Measurements from ENCODE around the gene FUT6.
"Not testable (repeated sequence)": the region's sequence is repeated elsewhere in the genome, so short reads cannot be mapped to it uniquely, and the experiment has no call there.

Gene FUT6

GRCh38 chr19:5877427-5877826 is 37.9 kb upstream of the FUT6 start:
- H2BK120ac ChIP-seq (ENCODE audit: insufficient read depth, low read length, poor library complexity), result no peak overlapping the region
- no peak overlapping the region for H4K8ac ChIP-seq (ENCODE audit: low read depth, low read length)
- no peaks in the 10 kb centered on the region for H3K27me3 ChIP-seq (ENCODE audit: insufficient read depth, low read length)

DNA sequence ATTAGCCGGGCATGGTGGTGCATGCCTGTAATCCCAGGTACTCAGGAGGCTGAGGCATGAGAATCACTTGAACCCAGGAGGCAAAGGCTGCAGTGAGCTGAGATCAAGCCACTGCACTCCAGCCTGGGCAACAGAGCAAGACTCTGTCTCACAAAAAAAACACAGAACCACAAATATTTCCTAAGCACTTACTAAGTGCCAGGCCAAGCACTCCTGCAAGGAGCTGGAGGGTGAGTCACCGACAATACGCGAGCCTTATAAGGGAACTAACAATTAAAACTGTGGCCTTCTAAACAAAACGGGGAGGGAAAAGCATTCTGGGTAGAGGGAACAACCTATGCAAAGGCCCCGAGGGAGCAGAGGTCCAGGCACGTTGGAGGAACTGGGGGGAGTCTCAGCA is 35.0 kb upstream of the FUT6 start:
- H3K18ac ChIP-seq (ENCODE audit: low read length); H3K4me3 ChIP-seq (ENCODE audit: low read depth, low read length); H4K12ac ChIP-seq (ENCODE audit: low read depth, low read length); H3K14ac ChIP-seq (ENCODE audit: low read length); H3K23ac ChIP-seq (ENCODE audit: low read length); H2BK5ac ChIP-seq (ENCODE audit: low read depth, low read length, poor library complexity); H3K79me2 ChIP-seq (ENCODE audit: control insufficient read depth, insufficient read depth, low read length, poor library complexity); H3K9ac ChIP-seq (ENCODE audit: low read length); H3K4ac ChIP-seq (ENCODE audit: low read depth, low read length); H3K27me3 ChIP-seq (ENCODE audit: insufficient read depth, low read length); H3K4me1 ChIP-seq (ENCODE audit: control insufficient read depth in 1 of 2, insufficient read depth in 2 of 2, low read length in 2 of 2); H4K91ac ChIP-seq (ENCODE audit: low read depth, low read length); H3K27ac ChIP-seq (ENCODE audit: low read depth, low read length); H2BK120ac ChIP-seq (ENCODE audit: insufficient read depth, low read length, poor library complexity); H3K9me3 ChIP-seq (ENCODE audit: insufficient read depth, low read depth, low read length); H2AFZ ChIP-seq (ENCODE audit: insufficient read depth, low read length, poor library complexity); H3K36me3 ChIP-seq (ENCODE audit: control insufficient read depth in 1 of 2, insufficient read depth in 2 of 2, low read length in 2 of 2); H2AK5ac ChIP-seq (ENCODE audit: low read length); H4K8ac ChIP-seq (ENCODE audit: low read depth, low read length); H3K79me1 ChIP-seq (ENCODE audit: low read length); H2BK12ac ChIP-seq (ENCODE audit: low read length); H3K4me2 ChIP-seq (ENCODE audit: low read length): not testable (repeated sequence)
- peak in 1 of 2 donors; percentile 30 for DNase-seq
- no CpG with 5 or more reads among the region's 7 CpGs for WGBS (ENCODE audit: extremely low coverage, insufficient coverage, insufficient read length)

More at GRCh38 chr19:5877427-5877826, 37.9 kb upstream of the FUT6 start:
- H2AK5ac ChIP-seq (ENCODE audit: low read length), result no peak overlapping the region
- no peaks in the 10 kb centered on the region for H3K79me1 ChIP-seq (ENCODE audit: low read length)
- no peak overlapping the region for H3K4ac ChIP-seq (ENCODE audit: low read depth, low read length)
- H3K36me3 ChIP-seq (ENCODE audit: control insufficient read depth in 1 of 2, insufficient read depth in 2 of 2, low read length in 2 of 2), result no peaks in the 10 kb centered on the region
- no peak overlapping the region for H3K18ac ChIP-seq (ENCODE audit: low read length)
- H3K4me2 ChIP-seq (ENCODE audit: low read length), result no peak overlapping the region
- no peak overlapping the region for H3K27ac ChIP-seq (ENCODE audit: low read depth, low read length)
- H2BK12ac ChIP-seq (ENCODE audit: low read length), result no peak overlapping the region
- H3K9ac ChIP-seq (ENCODE audit: low read length), result no peak overlapping the region
- no peak overlapping the region for H3K14ac ChIP-seq (ENCODE audit: low read length)
- no peak overlapping the region for H2AFZ ChIP-seq (ENCODE audit: insufficient read depth, low read length, poor library complexity)
- H2BK5ac ChIP-seq (ENCODE audit: low read depth, low read length, poor library complexity), result no peak overlapping the region
- H3K9me3 ChIP-seq (ENCODE audit: insufficient read depth, low read depth, low read length), result no peaks in the 10 kb centered on the region
- no peak overlapping the region for H4K12ac ChIP-seq (ENCODE audit: low read depth, low read length)
- WGBS (ENCODE audit: extremely low coverage, insufficient coverage, insufficient read length), result no CpG with 5 or more reads among the region's 8 CpGs
- no peak for DNase-seq
- no peak overlapping the region for H3K4me3 ChIP-seq (ENCODE audit: low read depth, low read length)
- no peaks in the 10 kb centered on the region for H3K79me2 ChIP-seq (ENCODE audit: control insufficient read depth, insufficient read depth, low read length, poor library complexity)
- H4K91ac ChIP-seq (ENCODE audit: low read depth, low read length), result no peak overlapping the region
- no peak overlapping the region for H3K23ac ChIP-seq (ENCODE audit: low read length)
- H3K4me1 ChIP-seq (ENCODE audit: control insufficient read depth in 1 of 2, insufficient read depth in 2 of 2, low read length in 2 of 2), result peaks cover 0 to 5% of the 10 kb centered on the region in 2 experiments

DNA sequence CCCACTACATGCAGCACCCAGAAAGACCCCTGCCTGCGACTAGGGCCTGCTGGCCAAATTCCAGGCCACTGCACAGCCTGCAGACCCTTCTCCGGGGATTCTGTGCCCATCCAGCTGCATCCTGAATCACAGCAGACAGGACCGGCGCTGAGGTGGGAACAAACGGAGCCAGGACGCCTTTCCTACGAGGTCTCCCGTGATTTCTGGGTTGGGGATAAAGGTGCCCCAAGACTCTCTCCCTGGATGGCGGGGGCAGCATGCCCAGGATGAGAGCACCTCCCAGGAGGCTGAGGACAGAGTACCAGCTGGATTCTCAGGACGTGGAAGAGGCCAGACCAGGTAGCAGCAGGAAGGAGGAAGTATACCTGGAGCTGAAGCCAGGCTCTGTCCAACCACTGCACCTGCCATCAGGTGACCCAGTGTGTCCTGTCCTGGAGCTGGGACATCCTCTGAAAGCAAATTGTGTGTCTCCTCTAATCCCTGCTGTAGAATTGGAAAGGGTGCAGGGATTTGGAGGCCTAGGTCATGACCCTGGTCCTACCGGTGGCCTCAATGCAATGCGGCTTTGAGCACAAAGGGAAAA is 34.2 kb upstream of the FUT6 start:
- Histone ChIP-seq H3K4ac (ENCODE audit: low read depth, low read length) (no peak overlapping the region), H2BK120ac (ENCODE audit: insufficient read depth, low read length, poor library complexity) (no peak overlapping the region)
- no CpG with 5 or more reads among the region's 12 CpGs for WGBS (ENCODE audit: extremely low coverage, insufficient coverage, insufficient read length)

GRCh38 chr19:5870986-5871394 is 31.5 kb upstream of the FUT6 start:
- Histone ChIP-seq H3K18ac (ENCODE audit: low read length) (no peak overlapping the region), H2BK5ac (ENCODE audit: low read depth, low read length, poor library complexity) (no peak overlapping the region), H3K79me2 (ENCODE audit: control insufficient read depth, insufficient read depth, low read length, poor library complexity) (no peaks in the 10 kb centered on the region), H3K27me3 (ENCODE audit: insufficient read depth, low read length) (no peaks in the 10 kb centered on the region), H4K8ac (ENCODE audit: low read depth, low read length) (no peak overlapping the region), H3K27ac (ENCODE audit: low read depth, low read length) (no peak overlapping the region), H4K91ac (ENCODE audit: low read depth, low read length) (no peak overlapping the region), H3K9me3 (ENCODE audit: insufficient read depth, low read depth, low read length) (no peaks in the 10 kb centered on the region), H3K4me2 (ENCODE audit: low read length) (no peak overlapping the region), H3K9ac (ENCODE audit: low read length) (no peak overlapping the region), H2BK120ac (ENCODE audit: insufficient read depth, low read length, poor library complexity) (no peak overlapping the region), H3K79me1 (ENCODE audit: low read length) (no peaks in the 10 kb centered on the region), H2BK12ac (ENCODE audit: low read length) (no peak overlapping the region), H3K4me3 (ENCODE audit: low read depth, low read length) (no peak overlapping the region), H3K4me1 (ENCODE audit: control insufficient read depth in 1 of 2, insufficient read depth in 2 of 2, low read length in 2 of 2) (peaks cover 3 to 5% of the 10 kb centered on the region in 2 experiments), H3K36me3 (ENCODE audit: control insufficient read depth in 1 of 2, insufficient read depth in 2 of 2, low read length in 2 of 2) (no peaks in the 10 kb centered on the region), H2AFZ (ENCODE audit: insufficient read depth, low read length, poor library complexity) (no peak overlapping the region), H2AK5ac (ENCODE audit: low read length) (no peak overlapping the region), H4K12ac (ENCODE audit: low read depth, low read length) (no peak overlapping the region), H3K4ac (ENCODE audit: low read depth, low read length) (no peak overlapping the region), H3K23ac (ENCODE audit: low read length) (no peak overlapping the region), H3K14ac (ENCODE audit: low read length) (no peak overlapping the region)
- no peak for DNase-seq
- WGBS (ENCODE audit: extremely low coverage, insufficient coverage, insufficient read length), result no CpG with 5 or more reads among the region's 12 CpGs

More for the DNA sequence above, 34.2 kb upstream of the FUT6 start:
- no peak overlapping the region for H3K18ac ChIP-seq (ENCODE audit: low read length)
- H3K27me3 ChIP-seq (ENCODE audit: insufficient read depth, low read length), result no peaks in the 10 kb centered on the region
- no peak overlapping the region for H2BK12ac ChIP-seq (ENCODE audit: low read length)
- no peak overlapping the region for H3K27ac ChIP-seq (ENCODE audit: low read depth, low read length)
- no peak overlapping the region for H2BK5ac ChIP-seq (ENCODE audit: low read depth, low read length, poor library complexity)
- H3K9me3 ChIP-seq (ENCODE audit: insufficient read depth, low read depth, low read length), result no peaks in the 10 kb centered on the region
- no peak overlapping the region for H4K91ac ChIP-seq (ENCODE audit: low read depth, low read length)
- H2AFZ ChIP-seq (ENCODE audit: insufficient read depth, low read length, poor library complexity), result no peak overlapping the region
- no peak overlapping the region for H3K4me2 ChIP-seq (ENCODE audit: low read length)
- no peaks in the 10 kb centered on the region for H3K79me1 ChIP-seq (ENCODE audit: low read length)
- H4K12ac ChIP-seq (ENCODE audit: low read depth, low read length), result no peak overlapping the region
- no peaks in the 10 kb centered on the region for H3K79me2 ChIP-seq (ENCODE audit: control insufficient read depth, insufficient read depth, low read length, poor library complexity)
- peaks cover 3 to 5% of the 10 kb centered on the region in 2 experiments for H3K4me1 ChIP-seq (ENCODE audit: control insufficient read depth in 1 of 2, insufficient read depth in 2 of 2, low read length in 2 of 2)
- no peak overlapping the region for H3K14ac ChIP-seq (ENCODE audit: low read length)
- no peak overlapping the region for H3K4me3 ChIP-seq (ENCODE audit: low read depth, low read length)
- no peak overlapping the region for H4K8ac ChIP-seq (ENCODE audit: low read depth, low read length)
- H3K36me3 ChIP-seq (ENCODE audit: control insufficient read depth in 1 of 2, insufficient read depth in 2 of 2, low read length in 2 of 2), result no peaks in the 10 kb centered on the region
- H2AK5ac ChIP-seq (ENCODE audit: low read length), result no peak overlapping the region
- H3K9ac ChIP-seq (ENCODE audit: low read length), result no peak overlapping the region
- H3K23ac ChIP-seq (ENCODE audit: low read length), result peak overlapping the region; percentile 17
- DNase-seq, result no peak

Data from trophoblast cell (in vitro differentiated cells and primary cell).